HG03432 (cell line): ENCODE data around the gene DUS4L.

Source experiments
- ATAC-seq: cut with Tn5 transposase; IDR thresholded peaks from one replicate; pipeline ENCODE4 v1.9.1; 2021; ENCODE audit warnings: mild to moderate bottlenecking, moderate library complexity; ENCODE audit not compliant: unreplicated experiment

DUS4L gene

GRCh38 chr7:107613439-107613838 lies 49.7 kb downstream of the DUS4L start:
- ATAC-seq, result no peak

DNA sequence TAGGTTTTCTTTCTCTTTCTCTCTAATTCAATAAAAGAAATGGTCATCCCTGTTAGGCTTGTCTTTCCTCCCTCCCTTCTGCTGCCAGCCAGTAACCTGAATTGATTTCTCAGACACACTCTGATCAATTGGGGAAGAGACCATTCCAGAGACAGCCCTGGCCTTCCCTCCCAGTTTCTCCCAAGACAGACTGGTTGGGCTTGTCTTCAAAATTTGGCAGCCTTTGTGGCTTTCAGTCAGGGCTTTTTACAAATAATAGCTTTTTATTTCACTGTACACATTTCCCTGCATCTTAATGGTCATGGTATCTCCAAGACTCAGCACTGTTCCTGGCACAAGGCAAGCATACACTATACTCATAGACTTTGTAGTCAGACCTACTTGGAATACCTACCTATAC lies 50.2 kb downstream of the DUS4L start:
- no peak for ATAC-seq

- ATAC-seq, result no peak
These were observed 50.7 kb downstream of the DUS4L start for GRCh38 chr7:107614425-107614824.

GRCh38 chr7:107615910-107616680 lies 52.3 kb downstream of the DUS4L start:
- ATAC-seq, result no peak

- ATAC-seq, result no peak
These were observed 58.7 kb downstream of the DUS4L start for GRCh38 chr7:107622429-107622828.

DNA sequence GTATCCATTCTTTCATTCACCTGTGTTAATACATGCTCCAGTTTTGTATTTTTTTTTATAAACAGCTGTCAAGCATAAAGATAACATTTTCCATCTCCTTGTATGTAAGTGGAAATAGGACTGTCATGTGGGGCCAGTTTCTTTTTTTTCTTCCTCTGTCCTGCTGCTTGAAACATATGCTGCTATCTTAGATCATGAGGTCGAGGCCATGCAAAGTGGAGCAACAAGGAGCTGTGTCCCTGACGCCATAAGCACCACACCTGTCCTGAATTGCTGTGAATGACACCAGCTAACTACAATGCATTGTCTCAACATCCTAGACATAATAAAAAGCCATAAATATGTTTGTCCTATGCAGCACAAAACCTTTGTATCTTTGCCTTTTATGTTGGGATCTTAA lies 59.1 kb downstream of the DUS4L start:
- no peak for ATAC-seq

- ATAC-seq, result no peak
These were observed 63.2 kb downstream of the DUS4L start for GRCh38 chr7:107627002-107627401.
